ENCODE measurements around the gene ESYT2. TPM values are rescaled to one million over a fixed set of nuclear protein-coding genes. Genes with fewer than 3 reads are reported as not detected.

ESYT2 gene
- total RNA-seq, 2 experiments from 2014 or later: 62.4 to 64.2 TPM

DNA sequence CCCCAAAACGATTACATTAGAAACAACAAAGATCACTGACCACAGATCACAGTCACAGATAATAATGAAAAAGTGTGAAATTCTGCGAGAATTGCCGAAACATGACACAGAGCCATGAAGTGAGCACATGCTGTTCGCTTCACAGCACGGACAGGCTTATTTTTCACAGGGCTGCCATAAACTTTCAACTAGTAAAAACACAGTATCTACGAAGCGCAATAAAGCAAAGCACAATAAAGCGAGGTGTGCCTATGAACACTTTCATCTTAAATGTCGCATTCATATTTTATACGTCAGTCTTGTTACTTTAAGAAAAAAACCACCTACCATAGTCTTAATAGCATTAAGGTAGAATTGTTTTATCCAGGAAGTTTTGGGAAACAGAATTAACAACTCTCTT lies 51.5 kb downstream of the ESYT2 start:
- ChIA-PET POLR2A (no interaction called here), CTCF (no interaction called here)
- DNase-seq: no peak
- Mint-ChIP-seq H3K4me1 (ENCODE audit: low read depth) (peaks cover 28% of the 10 kb centered on the region), H3K4me3 (no peak overlapping the region), H3K27me3 (no peaks in the 10 kb centered on the region), H3K9me3 (no peaks in the 10 kb centered on the region), H3K27ac (no peak overlapping the region), H3K36me3 (peaks cover 21% of the 10 kb centered on the region)
- intact Hi-C loops (cut with micrococcal nuclease): loop anchor here (5.0 kb wide), 1 partner anchor 35 kb away; no protein-coding TSS in a partner anchor

GRCh38 chr7:158776474-158776873 lies 52.8 kb downstream of the ESYT2 start:
- Mint-ChIP-seq H3K9me3 (no peaks in the 10 kb centered on the region), H3K36me3 (peaks cover 26% of the 10 kb centered on the region), H3K4me1 (ENCODE audit: low read depth) (peaks cover 40% of the 10 kb centered on the region), H3K27ac (no peak overlapping the region), H3K4me3 (no peak overlapping the region), H3K27me3 (no peaks in the 10 kb centered on the region)
- DNase-seq: no peak
- ChIA-PET POLR2A (no interaction called here), CTCF (interaction anchor here (0.6 kb wide), 1 partner anchor 201 kb away, joined by 5 read pairs; no protein-coding TSS in a partner anchor)
- intact Hi-C loops (cut with micrococcal nuclease): loop anchor here (5.0 kb wide), 1 partner anchor 36 kb away; no protein-coding TSS in a partner anchor

DNA sequence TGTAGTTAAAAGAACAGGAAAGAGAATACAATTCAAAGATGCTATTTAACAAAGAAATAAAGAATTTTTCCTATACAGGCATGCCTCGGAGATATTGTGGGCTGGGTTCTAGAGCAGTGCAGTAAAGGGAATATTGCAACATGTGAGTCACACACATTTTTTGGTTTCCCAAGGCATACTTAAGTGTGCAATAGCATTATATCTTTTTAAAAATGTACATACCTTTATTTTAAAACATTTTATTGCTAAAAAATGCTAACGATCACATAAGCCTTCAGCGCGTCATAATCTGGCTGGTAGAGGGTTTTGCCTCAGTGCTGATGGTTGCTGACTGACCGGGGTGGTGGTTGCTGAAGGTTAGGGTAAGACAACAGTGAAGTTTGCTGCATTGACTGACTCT lies 54.4 kb downstream of the ESYT2 start:
- POLR2A ChIA-PET: no interaction called here
- Mint-ChIP-seq H3K4me3 (no peak overlapping the region), H3K27me3 (no peaks in the 10 kb centered on the region), H3K4me1 (ENCODE audit: low read depth) (peaks cover 44% of the 10 kb centered on the region), H3K9me3 (no peaks in the 10 kb centered on the region), H3K27ac (no peak overlapping the region), H3K36me3 (peaks cover 30% of the 10 kb centered on the region)
- CTCF ChIA-PET: interaction anchor here (1.2 to 1.3 kb wide), 2 partner anchors 8 to 202 kb away, joined by 3 to 4 read pairs; no protein-coding TSS in a partner anchor
- DNase-seq: no peak
- intact Hi-C loops (cut with micrococcal nuclease): loop anchor here (5.0 kb wide), 1 partner anchor 37 kb away; no protein-coding TSS in a partner anchor

- Mint-ChIP-seq H3K36me3 (peaks cover 25% of the 10 kb centered on the region), H3K9me3 (no peaks in the 10 kb centered on the region), H3K4me3 (no peak overlapping the region), H3K4me1 (ENCODE audit: low read depth) (peaks cover 41% of the 10 kb centered on the region), H3K27me3 (no peaks in the 10 kb centered on the region), H3K27ac (no peak overlapping the region)
- ChIA-PET POLR2A (no interaction called here), CTCF (no interaction called here)
- intact Hi-C loops (cut with micrococcal nuclease): no loop called here
- no peak for DNase-seq
Observed at GRCh38 chr7:158772916-158773315, 56.4 kb downstream of the ESYT2 start.

DNA sequence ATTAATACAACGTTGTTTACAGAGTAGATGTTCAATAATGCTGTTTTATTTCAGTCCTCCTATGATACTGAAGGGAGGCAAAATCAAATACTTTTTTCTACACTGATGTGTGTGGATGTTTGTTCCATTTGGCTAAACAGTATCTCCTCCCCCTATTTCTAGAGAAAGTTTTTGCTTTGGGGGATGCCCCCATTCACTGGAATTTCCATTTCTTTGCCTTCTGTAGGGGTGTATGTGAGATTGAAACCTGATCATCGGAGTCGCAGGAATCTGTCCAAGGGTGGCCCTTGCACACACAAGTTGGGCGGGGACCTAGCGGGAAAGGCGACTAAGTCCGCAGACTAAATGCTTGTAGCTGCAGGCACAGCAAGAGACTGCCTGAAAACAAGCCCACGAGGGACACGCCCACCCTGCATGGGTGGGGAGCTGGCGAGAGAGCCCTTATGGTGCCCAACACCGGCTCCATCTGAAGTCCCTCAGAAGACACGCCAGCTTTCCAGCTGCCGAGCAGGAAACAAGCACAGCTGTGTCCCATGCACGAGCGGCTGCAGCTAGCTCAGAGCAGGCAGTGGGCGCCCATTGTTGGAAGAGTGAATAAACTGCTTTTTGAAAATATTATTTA lies 58.0 kb downstream of the ESYT2 start:
- CTCF ChIA-PET: interaction anchor here (0.8 to 1.0 kb wide), 2 partner anchors 12 to 58 kb away, joined by 3 read pairs; partner anchors contain the start of gene ESYT2
- no peak for DNase-seq

DNA sequence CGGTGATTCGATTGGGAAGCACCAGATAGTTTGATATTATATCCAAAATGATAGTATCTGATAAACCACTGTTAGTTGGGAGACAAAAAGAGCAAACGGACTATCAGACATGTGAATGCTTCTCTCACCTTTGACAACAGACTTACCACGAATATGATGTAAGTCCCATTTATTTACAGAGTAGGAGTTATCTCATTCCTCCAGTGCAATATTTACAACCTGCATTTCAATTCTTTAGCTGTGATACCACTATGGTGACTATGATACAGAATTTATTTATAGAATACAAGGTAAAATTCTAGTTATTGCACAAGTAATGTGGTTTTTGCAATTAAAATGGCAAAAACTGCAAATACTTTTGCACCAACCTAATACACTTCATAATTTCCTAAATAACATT lies 61.6 kb downstream of the ESYT2 start:
- H3K4me1 Mint-ChIP-seq (ENCODE audit: low read depth): peaks cover 21% of the 10 kb centered on the region
- H3K27ac Mint-ChIP-seq: no peak overlapping the region
- POLR2A ChIA-PET: interaction anchor here (0.6 kb wide), 1 partner anchor 44 kb away, joined by 3 read pairs; no protein-coding TSS in a partner anchor
- H3K9me3 Mint-ChIP-seq: no peaks in the 10 kb centered on the region
- H3K36me3 Mint-ChIP-seq: peaks cover 28% of the 10 kb centered on the region
- intact Hi-C loops (cut with micrococcal nuclease): no loop called here
- no peaks in the 10 kb centered on the region for H3K27me3 Mint-ChIP-seq
- no peak for DNase-seq
- CTCF ChIA-PET: no interaction called here
- H3K4me3 Mint-ChIP-seq: no peak overlapping the region

More for the DNA sequence above, 58.0 kb downstream of the ESYT2 start:
- Mint-ChIP-seq H3K36me3 (peaks cover 27% of the 10 kb centered on the region), H3K27me3 (no peaks in the 10 kb centered on the region), H3K4me1 (ENCODE audit: low read depth) (peaks cover 36% of the 10 kb centered on the region), H3K27ac (no peak overlapping the region), H3K9me3 (no peaks in the 10 kb centered on the region), H3K4me3 (no peak overlapping the region)
- POLR2A ChIA-PET: interaction anchor here (0.6 kb wide), 1 partner anchor 1692 kb away, joined by 4 read pairs; no protein-coding TSS in a partner anchor
- intact Hi-C loops (cut with micrococcal nuclease): no loop called here

DNA sequence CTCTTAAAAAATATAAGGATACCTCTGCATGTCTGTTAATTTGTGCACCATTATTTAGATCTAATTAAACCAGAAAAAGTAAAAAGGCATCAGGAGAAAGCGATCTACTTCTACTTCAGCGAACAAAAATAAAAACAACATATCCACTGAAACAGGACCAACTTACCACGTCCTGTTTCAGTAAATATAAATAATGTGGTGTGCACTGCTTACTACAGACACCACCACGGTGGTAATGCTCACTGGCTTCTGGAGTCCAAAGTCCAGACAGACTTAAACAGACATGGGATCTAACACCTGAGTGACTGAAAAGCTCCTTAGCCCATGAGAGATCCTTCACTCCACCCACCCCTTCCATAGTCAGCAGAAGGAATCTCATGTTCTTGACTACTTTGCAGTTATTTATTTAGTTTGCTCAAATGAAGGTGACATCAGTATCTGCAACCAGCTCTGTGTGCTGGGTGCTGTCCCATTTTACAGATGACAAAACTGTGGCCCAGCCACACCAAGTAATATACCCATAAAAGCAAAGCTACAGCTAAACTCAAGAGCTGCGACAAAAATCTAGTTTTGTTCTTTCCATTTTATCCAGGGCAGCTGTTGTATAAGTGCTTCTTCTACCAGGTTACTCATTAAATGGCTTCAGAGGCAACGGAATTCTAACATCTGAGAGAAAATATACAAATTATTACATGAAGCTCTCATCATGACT lies 62.6 kb downstream of the ESYT2 start:
- H3K4me3 Mint-ChIP-seq: no peak overlapping the region
- ChIA-PET CTCF (interaction anchor here (1.3 kb wide), 1 partner anchor 210 kb away, joined by 5 read pairs; no protein-coding TSS in a partner anchor), POLR2A (interaction anchor here (0.6 kb wide), 2 partner anchors 45 to 131 kb away, joined by 3 to 4 read pairs; no protein-coding TSS in a partner anchor)
- peaks cover 25% of the 10 kb centered on the region for H3K36me3 Mint-ChIP-seq
- H3K9me3 Mint-ChIP-seq: no peaks in the 10 kb centered on the region
- DNase-seq: no peak
- peak overlapping the region; percentile 51 for H3K27ac Mint-ChIP-seq
- intact Hi-C loops (cut with micrococcal nuclease): no loop called here
- no peaks in the 10 kb centered on the region for H3K27me3 Mint-ChIP-seq
- H3K4me1 Mint-ChIP-seq (ENCODE audit: low read depth): peaks cover 12% of the 10 kb centered on the region

DNA sequence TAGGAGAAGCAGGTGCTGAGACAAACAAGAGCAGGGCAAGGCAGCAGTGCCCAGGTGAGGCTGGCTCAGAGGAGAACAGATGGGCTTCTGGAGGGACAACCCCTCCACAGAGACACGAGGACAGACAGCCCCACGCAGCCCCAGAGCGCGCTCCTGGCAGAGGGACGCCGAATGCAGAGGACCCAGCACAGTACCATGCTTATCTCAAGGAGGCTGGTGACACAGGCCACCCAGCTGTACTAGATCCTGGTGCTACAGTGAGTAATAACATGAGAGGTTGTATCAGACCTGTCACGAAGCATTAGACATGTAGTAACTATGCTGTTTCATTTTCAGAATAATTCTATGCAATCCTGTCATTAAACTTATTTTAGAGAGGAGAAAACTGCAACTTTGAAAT lies 64.3 kb downstream of the ESYT2 start:
- H3K36me3 Mint-ChIP-seq: peaks cover 27% of the 10 kb centered on the region
- ChIA-PET CTCF (no interaction called here), POLR2A (no interaction called here)
- H3K27ac Mint-ChIP-seq: no peak overlapping the region
- no peaks in the 10 kb centered on the region for H3K9me3 Mint-ChIP-seq
- H3K4me1 Mint-ChIP-seq (ENCODE audit: low read depth): peaks cover 6% of the 10 kb centered on the region
- DNase-seq: peak; percentile 24
- H3K27me3 Mint-ChIP-seq: no peaks in the 10 kb centered on the region
- H3K4me3 Mint-ChIP-seq: no peak overlapping the region
- intact Hi-C loops (cut with micrococcal nuclease): no loop called here

GRCh38 chr7:158763454-158764033 lies 65.8 kb downstream of the ESYT2 start:
- H3K27ac Mint-ChIP-seq: no peak overlapping the region
- CTCF ChIA-PET: interaction anchor here (1.6 kb wide), 1 partner anchor 214 kb away, joined by 5 read pairs; no protein-coding TSS in a partner anchor
- H3K4me1 Mint-ChIP-seq (ENCODE audit: low read depth): peaks cover 13% of the 10 kb centered on the region
- H3K9me3 Mint-ChIP-seq: no peaks in the 10 kb centered on the region
- H3K27me3 Mint-ChIP-seq: no peaks in the 10 kb centered on the region
- POLR2A ChIA-PET: no interaction called here
- peaks cover 39% of the 10 kb centered on the region for H3K36me3 Mint-ChIP-seq
- DNase-seq: no peak
- no peak overlapping the region for H3K4me3 Mint-ChIP-seq
- intact Hi-C loops (cut with micrococcal nuclease): no loop called here

GRCh38 chr7:158761945-158762344 lies 67.4 kb downstream of the ESYT2 start:
- Mint-ChIP-seq H3K4me3 (no peak overlapping the region), H3K4me1 (ENCODE audit: low read depth) (peaks cover 15% of the 10 kb centered on the region), H3K27me3 (no peaks in the 10 kb centered on the region), H3K36me3 (peaks cover 48% of the 10 kb centered on the region), H3K27ac (no peak overlapping the region), H3K9me3 (no peaks in the 10 kb centered on the region)
- POLR2A ChIA-PET: no interaction called here
- CTCF ChIA-PET: no interaction called here
- intact Hi-C loops (cut with micrococcal nuclease): loop anchor here (1.0 kb wide), 1 partner anchor 215 kb away; no protein-coding TSS in a partner anchor
- no peak for DNase-seq

- Mint-ChIP-seq H3K27ac (no peak overlapping the region), H3K9me3 (no peaks in the 10 kb centered on the region), H3K36me3 (peaks cover 42% of the 10 kb centered on the region), H3K27me3 (no peaks in the 10 kb centered on the region), H3K4me1 (ENCODE audit: low read depth) (peaks cover 11% of the 10 kb centered on the region), H3K4me3 (no peak overlapping the region)
- ChIA-PET POLR2A (no interaction called here), CTCF (no interaction called here)
- DNase-seq: no peak
- intact Hi-C loops (cut with micrococcal nuclease): loop anchor here (1.0 kb wide), 1 partner anchor 216 kb away; no protein-coding TSS in a partner anchor
Observed at GRCh38 chr7:158760936-158761335, 68.4 kb downstream of the ESYT2 start.

DNA sequence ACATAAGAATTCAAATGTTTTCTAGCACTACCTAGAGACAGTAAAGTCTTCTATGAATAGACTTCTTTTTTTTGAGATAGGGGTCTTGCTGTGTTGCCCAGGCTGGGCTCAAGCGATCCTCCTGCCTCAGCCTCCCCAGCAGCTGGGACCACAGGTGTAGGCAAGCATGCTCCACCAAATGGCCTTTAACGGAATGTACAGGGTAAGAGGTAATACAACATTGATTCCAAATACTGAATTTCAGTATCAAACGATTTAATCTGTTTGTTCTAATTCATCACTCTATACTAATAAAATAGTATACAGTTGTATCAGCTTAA lies 68.9 kb downstream of the ESYT2 start:
- intact Hi-C loops (cut with micrococcal nuclease): no loop called here
- peaks cover 9% of the 10 kb centered on the region for H3K4me1 Mint-ChIP-seq (ENCODE audit: low read depth)
- no peak overlapping the region for H3K27ac Mint-ChIP-seq

More for the DNA sequence above, 68.9 kb downstream of the ESYT2 start:
- H3K36me3 Mint-ChIP-seq: peaks cover 44% of the 10 kb centered on the region
- ChIA-PET POLR2A (no interaction called here), CTCF (interaction anchor here (1.3 kb wide), 1 partner anchor 51 kb away, joined by 3 read pairs; no protein-coding TSS in a partner anchor)
- H3K4me3 Mint-ChIP-seq: no peak overlapping the region
- no peaks in the 10 kb centered on the region for H3K27me3 Mint-ChIP-seq
- DNase-seq: no peak
- no peaks in the 10 kb centered on the region for H3K9me3 Mint-ChIP-seq
